AG04450 (cell line): ENCODE data around the gene RTP3. TPM values are rescaled to one million over a fixed set of nuclear protein-coding genes. Genes with fewer than 3 reads are reported as not detected.
"Not testable (repeated sequence)": the region's sequence is repeated elsewhere in the genome, so short reads cannot be mapped to it uniquely, and the experiment has no call there.

Experiments
- CTCF ChIA-PET: fragments of 300-600, 350-600 bp; formaldehyde crosslinking; extraction: SDS; loops from one replicate; lab custom pipeline; 2022; ENCODE audit warnings: antibody characterized with exemption, inconsistent platforms; lab: Charles Lee
- POLR2A ChIA-PET: fragments of 350-600 bp; formaldehyde crosslinking; extraction: SDS; loops from one replicate; lab custom pipeline; 2021; ENCODE audit warnings: antibody characterized with exemption, inconsistent platforms; lab: Yijun Ruan, JAX
- DNase-seq: peaks from one replicate; pipeline ENCODE4 v3.0.0-alpha.2; 2011; ENCODE audit warnings: low read depth, low spot score
- H3K27ac ChIP-seq: one replicate; pipeline ENCODE4 v1.5.1; 2012; ENCODE audit warnings: low read depth, low read length, control low read depth
- H3K27me3 ChIP-seq: one replicate; pipeline ENCODE4 v1.6.0; 2012; ENCODE audit warnings: low read length; ENCODE audit not compliant: control insufficient read depth, insufficient read depth
- H3K4me3 ChIP-seq: 2 replicates; pipeline ENCODE4 v1.5.1; 2011; ENCODE audit warnings: mild to moderate bottlenecking, low read depth, low read length, control low read depth
- H3K9me3 ChIP-seq: 2 replicates; pipeline ENCODE4 v1.5.1; 2012; ENCODE audit warnings: low read length; ENCODE audit not compliant: control insufficient read depth, insufficient read depth
- polyA plus RNA-seq: library from polyadenylated mRNA; depleted of rRNA; stranded (reverse); fragments of >200 nt; gene quantifications from 2 replicates; pipeline ENCODE4 v1.2.3, GENCODE V29; 2011
- TF ChIP-seq, protein P1 (sequence below): IDR thresholded peaks from 2 replicates; pipeline ENCODE4 v1.5.1; 2011; ENCODE audit warnings: low read depth, low read length, control low read depth, inconsistent platforms

Gene RTP3
- polyA plus RNA-seq, 1 experiment, result 0.06 TPM

- Histone ChIP-seq H3K9me3 (no peaks in the 10 kb centered on the region), H3K4me3 (no peak overlapping the region), H3K27me3 (peaks cover 2% of the 10 kb centered on the region), H3K27ac (no peak overlapping the region)
- DNase-seq, result no peak
- POLR2A ChIA-PET, result no interaction called here
- TF ChIP-seq, protein P1, sequence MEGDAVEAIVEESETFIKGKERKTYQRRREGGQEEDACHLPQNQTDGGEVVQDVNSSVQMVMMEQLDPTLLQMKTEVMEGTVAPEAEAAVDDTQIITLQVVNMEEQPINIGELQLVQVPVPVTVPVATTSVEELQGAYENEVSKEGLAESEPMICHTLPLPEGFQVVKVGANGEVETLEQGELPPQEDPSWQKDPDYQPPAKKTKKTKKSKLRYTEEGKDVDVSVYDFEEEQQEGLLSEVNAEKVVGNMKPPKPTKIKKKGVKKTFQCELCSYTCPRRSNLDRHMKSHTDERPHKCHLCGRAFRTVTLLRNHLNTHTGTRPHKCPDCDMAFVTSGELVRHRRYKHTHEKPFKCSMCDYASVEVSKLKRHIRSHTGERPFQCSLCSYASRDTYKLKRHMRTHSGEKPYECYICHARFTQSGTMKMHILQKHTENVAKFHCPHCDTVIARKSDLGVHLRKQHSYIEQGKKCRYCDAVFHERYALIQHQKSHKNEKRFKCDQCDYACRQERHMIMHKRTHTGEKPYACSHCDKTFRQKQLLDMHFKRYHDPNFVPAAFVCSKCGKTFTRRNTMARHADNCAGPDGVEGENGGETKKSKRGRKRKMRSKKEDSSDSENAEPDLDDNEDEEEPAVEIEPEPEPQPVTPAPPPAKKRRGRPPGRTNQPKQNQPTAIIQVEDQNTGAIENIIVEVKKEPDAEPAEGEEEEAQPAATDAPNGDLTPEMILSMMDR, result no peak
- CTCF ChIA-PET, result no interaction called here
Measured at GRCh38 chr3:46542801-46543201, 45.0 kb downstream of the RTP3 start.

DNA sequence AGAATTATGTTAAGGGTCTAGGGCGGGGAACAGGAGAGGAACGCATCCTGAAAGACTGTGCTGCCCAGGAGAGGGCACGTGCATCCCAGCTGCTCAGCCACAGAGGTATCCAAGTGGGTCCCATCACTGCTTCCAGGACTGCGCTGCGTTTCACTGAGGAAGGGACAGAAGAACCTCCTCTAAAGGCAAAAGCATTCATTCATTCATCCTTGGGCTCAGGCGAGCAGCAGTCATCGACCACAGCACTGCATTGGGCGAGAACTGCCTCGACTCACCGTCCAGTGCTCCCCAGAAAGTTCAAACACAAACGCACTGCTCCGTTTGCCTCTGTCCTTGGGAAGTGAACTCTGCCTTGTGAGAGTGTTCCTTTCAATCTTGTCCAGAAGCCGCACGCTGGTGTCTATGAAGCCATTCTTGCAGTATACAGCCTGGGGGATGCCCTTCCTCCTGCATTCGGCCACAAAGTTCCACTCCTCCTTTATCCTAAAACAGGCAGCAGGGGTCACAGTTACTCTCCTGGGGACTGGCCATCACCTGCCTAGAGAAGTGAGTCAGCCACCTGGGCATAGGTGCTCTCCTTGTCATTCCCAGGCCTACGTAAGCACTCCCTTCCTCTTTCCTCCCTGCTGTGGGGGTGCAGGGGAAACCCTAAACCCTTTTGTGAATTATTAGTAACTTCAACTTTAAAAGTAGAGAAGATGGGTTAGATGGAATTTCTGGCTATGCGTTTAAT is 47.2 kb downstream of the RTP3 start:
- CTCF ChIA-PET, result no interaction called here

GRCh38 chr3:46545818-46546630 is 48.2 kb downstream of the RTP3 start:
- DNase-seq, result no peak
- Histone ChIP-seq H3K9me3 (no peaks in the 10 kb centered on the region), H3K27ac (no peak overlapping the region), H3K4me3 (no peak overlapping the region), H3K27me3 (peaks cover 2% of the 10 kb centered on the region)
- ChIA-PET CTCF (interaction anchor here (0.5 kb wide), 1 partner anchor 300 kb away, joined by 5 read pairs; no protein-coding TSS in a partner anchor), POLR2A (no interaction called here)
- TF ChIP-seq, protein P1, result no peak

More for the DNA sequence above, 47.2 kb downstream of the RTP3 start:
- Histone ChIP-seq H3K27ac (no peak overlapping the region), H3K4me3 (no peak overlapping the region), H3K9me3 (no peaks in the 10 kb centered on the region), H3K27me3 (peaks cover 2% of the 10 kb centered on the region)
- TF ChIP-seq, protein P1, result no peak
- DNase-seq, result no peak
- POLR2A ChIA-PET, result no interaction called here

DNA sequence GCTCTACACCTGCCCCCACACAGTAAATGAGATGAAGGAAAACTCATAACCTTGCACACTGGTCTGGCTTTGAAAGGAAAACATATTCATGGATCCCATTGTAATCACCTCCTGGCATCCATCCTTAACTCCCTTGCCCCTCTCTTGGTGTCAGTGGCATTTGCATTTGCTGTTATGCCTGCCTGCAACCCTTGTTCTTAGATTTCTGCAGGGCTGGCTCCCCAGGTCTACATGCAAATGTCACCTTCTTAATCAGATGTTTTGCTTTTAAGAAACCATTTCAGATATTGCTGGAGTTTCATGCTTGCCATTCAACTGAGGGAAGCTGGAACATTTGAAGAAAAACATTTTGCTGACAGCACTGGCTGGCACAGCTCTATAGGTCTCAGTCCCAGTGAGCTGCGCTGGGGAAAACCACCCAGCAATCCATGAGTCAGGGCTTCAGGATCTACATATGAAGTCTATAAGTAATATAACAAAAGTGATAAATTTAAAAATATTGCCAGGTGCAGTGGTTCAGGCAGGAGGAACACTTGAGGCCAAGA is 49.2 kb downstream of the RTP3 start:
- TF ChIP-seq, protein P1, result no peak
- Histone ChIP-seq H3K27ac (no peak overlapping the region), H3K4me3 (no peak overlapping the region), H3K27me3 (peaks cover 2% of the 10 kb centered on the region), H3K9me3 (no peaks in the 10 kb centered on the region)
- no peak for DNase-seq
- CTCF ChIA-PET, result no interaction called here
- POLR2A ChIA-PET, result no interaction called here

- H3K27ac ChIP-seq, CTCF ChIA-PET, H3K4me3 ChIP-seq, H3K27me3 ChIP-seq, DNase-seq, H3K9me3 ChIP-seq, POLR2A ChIA-PET: not testable (repeated sequence)
Measured at GRCh38 chr3:46548611-46549010, 50.8 kb downstream of the RTP3 start.
